Right lobe of liver (tissue), 6 donors: ENCODE data around the gene PACRG. TPM values are rescaled to one million over a fixed set of nuclear protein-coding genes. Genes with fewer than 3 reads are reported as not detected.

Source experiments
- ATAC-seq, 4 donors: fragments of 200-7000 bp; cut with Tn5 transposase; one replicate each; pipeline ENCODE4 v1.9.1; 2020; ENCODE audit warnings: mild to moderate bottlenecking in 4 of 4, moderate library complexity in 4 of 4
- DNase-seq, 3 donors: peaks; one replicate each; pipeline ENCODE4 v3.0.0-alpha.2; 2020
- H3K27ac ChIP-seq, 3 donors: fragments of 200-600 bp; one replicate each; pipeline ENCODE4 v1.8.0; 2022
- H3K27me3 ChIP-seq, 2 donors: fragments of 200-600 bp; one replicate each; pipeline ENCODE4 v1.8.0; 2022
- H3K36me3 ChIP-seq, 4 donors: fragments of 200-600 bp; sonication (generic) in 1 of 4; one replicate each; pipeline versions ENCODE4 v1.5.1 to v1.8.0; 2017 to 2022; ENCODE audit warnings: control low read depth in 1 of 4
- H3K4me1 ChIP-seq, 4 donors: fragments of 200-600 bp; sonication (generic) in 1 of 4; one replicate each; pipeline versions ENCODE4 v1.5.1 to v1.8.0; 2017 to 2022; ENCODE audit warnings: control low read depth in 1 of 4
- H3K4me3 ChIP-seq, 3 donors: fragments of 200-600 bp; one replicate each; pipeline ENCODE4 v1.8.0; 2022
- H3K9me3 ChIP-seq, 4 donors: fragments of 200-600 bp; sonication (generic) in 1 of 4; one replicate each; pipeline versions ENCODE4 v1.5.1 to v1.8.0; 2017 to 2022; ENCODE audit warnings: control low read depth in 1 of 4
- POLR2A ChIP-seq: fragments of 450-650 bp; IDR thresholded peaks from one replicate; pipeline ENCODE4 v1.6.1; 2017; ENCODE audit warnings: antibody characterized with exemption, mild to moderate bottlenecking
- WGBS: methylation state at CpG from one replicate; pipeline ENCODE4 v1.1.6; 2018; ENCODE audit warnings: low coverage, low lambda C conversion rate; ENCODE audit not compliant: insufficient coverage; ENCODE audit errors: missing lambda C conversion rate; 5-methylcytosine and 5-hydroxymethylcytosine counted together
- intact Hi-C, 2 donors: fragments of 100-400 bp; cut with DNase I; formaldehyde crosslinking; loops; one replicate each; pipeline versions ENCODE4 v1.11.2 to v1.14.1; 2022
- total RNA-seq, 6 experiments: library from RNA; depleted of rRNA in 2 of 6; stranded (reverse); fragments of >200 nt in 2 of 6; fragmentation: NEBNext Ultra II Directional in 3 of 6; extraction: Animal tissue kit (Norgen Biotek cat#: 25700) in 3 of 6; gene quantifications; one replicate each; pipeline versions ENCODE4 v1.1.0 to v1.2.4, GENCODE V29; 2016 to 2023
- TF ChIP-seq, protein P1 (sequence below), 4 donors: fragments of 200-600 bp in 3 of 4; fragments of 450-650 bp in 1 of 4; IDR thresholded peaks; one replicate each; pipeline versions ENCODE4 v1.5.1 to v1.8.0; 2016 to 2022; ENCODE audit warnings: antibody characterized with exemption in 4 of 4, mild to moderate bottlenecking in 2 of 4
- donor health status: DM: no; HTN: yes; CAD: no.
- donor health status: DM: no; HTN: no; CAD: no.
- donor health status: DM: no; HTN: no; CAD: no.
- donor health status: DM: no; HTN: yes; CAD: no.
- donor health status: DM: no; HTN: yes; CAD: no.

Gene PACRG
- total RNA-seq, 6 experiments from 2014 or later = 0.25 to 5.3 (median 2.7) TPM

DNA sequence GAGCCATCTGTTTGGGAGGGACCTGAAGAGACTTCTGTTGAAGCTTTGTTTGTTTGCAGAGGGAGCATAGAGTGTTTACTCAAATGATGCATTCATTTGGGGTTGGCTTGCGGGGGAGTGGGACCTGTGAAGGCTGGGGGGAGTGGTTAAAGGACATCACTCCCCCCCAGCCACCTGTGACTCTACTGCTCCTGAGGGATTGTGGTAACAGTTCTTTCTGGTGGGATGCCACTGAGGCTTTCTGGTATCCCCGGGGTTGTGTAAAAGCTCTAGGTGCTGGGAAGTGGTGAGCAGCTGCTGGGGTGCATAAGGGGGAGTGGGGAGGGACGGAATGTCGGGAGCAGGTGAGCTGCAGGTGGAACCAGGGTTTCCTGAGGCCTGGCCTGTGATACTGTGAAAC, 447.5 kb downstream of the PACRG start:
- no peak for DNase-seq
- intact Hi-C loops = loop anchor here in 1 of 2 donors (10.0 kb wide), 1 partner anchor 790 kb away; no protein-coding TSS in a partner anchor

DNA sequence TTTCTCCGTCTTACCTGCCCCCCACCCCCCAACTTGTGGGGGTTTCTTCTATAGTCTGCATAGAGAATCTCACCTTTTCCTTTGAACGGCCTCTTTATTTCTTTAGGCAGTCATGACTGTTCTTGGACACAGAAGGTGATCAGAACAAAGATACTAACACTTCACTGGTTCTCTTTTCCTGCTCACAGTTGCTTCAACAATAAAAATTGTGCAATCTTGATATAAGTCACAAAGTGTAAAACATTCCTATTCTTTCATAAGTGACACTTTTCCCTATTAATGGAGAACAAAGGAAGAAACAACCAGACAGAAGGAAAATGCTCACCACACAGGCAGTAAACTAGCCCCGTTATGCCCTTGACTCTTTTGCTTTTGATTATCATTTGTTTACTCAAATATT, 448.3 kb downstream of the PACRG start:
- ATAC-seq (no peak), DNase-seq (no peak)
- intact Hi-C loops = loop anchor here in 1 of 2 donors (10.0 kb wide), 1 partner anchor 789 kb away; no protein-coding TSS in a partner anchor
- no peaks in the 10 kb centered on the region for H3K36me3 ChIP-seq
- H3K4me1 ChIP-seq = no peaks in the 10 kb centered on the region
- no peak overlapping the region for H3K4me3 ChIP-seq
- 76% methylated on average over 3 of the region's 3 CpGs for WGBS
- no peak for TF ChIP-seq POLR2A
- TF ChIP-seq, protein P1, sequence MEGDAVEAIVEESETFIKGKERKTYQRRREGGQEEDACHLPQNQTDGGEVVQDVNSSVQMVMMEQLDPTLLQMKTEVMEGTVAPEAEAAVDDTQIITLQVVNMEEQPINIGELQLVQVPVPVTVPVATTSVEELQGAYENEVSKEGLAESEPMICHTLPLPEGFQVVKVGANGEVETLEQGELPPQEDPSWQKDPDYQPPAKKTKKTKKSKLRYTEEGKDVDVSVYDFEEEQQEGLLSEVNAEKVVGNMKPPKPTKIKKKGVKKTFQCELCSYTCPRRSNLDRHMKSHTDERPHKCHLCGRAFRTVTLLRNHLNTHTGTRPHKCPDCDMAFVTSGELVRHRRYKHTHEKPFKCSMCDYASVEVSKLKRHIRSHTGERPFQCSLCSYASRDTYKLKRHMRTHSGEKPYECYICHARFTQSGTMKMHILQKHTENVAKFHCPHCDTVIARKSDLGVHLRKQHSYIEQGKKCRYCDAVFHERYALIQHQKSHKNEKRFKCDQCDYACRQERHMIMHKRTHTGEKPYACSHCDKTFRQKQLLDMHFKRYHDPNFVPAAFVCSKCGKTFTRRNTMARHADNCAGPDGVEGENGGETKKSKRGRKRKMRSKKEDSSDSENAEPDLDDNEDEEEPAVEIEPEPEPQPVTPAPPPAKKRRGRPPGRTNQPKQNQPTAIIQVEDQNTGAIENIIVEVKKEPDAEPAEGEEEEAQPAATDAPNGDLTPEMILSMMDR (IDR thresholded peaks at IDR 0.05) = no peak
- H3K9me3 ChIP-seq = no peaks in the 10 kb centered on the region
- no peak overlapping the region for H3K27ac ChIP-seq
- H3K27me3 ChIP-seq = no peaks in the 10 kb centered on the region

More for the DNA sequence above, 447.5 kb downstream of the PACRG start:
- no peaks in the 10 kb centered on the region for H3K27me3 ChIP-seq
- H3K4me1 ChIP-seq = no peaks in the 10 kb centered on the region
- ATAC-seq = no peak
- no peaks in the 10 kb centered on the region for H3K36me3 ChIP-seq
- no peak overlapping the region for H3K27ac ChIP-seq
- no peak overlapping the region for H3K4me3 ChIP-seq
- TF ChIP-seq POLR2A = no peak
- TF ChIP-seq, protein P1 (IDR thresholded peaks at IDR 0.05) = no peak
- no peaks in the 10 kb centered on the region for H3K9me3 ChIP-seq
- 49% methylated on average over 4 of the region's 4 CpGs for WGBS

DNA sequence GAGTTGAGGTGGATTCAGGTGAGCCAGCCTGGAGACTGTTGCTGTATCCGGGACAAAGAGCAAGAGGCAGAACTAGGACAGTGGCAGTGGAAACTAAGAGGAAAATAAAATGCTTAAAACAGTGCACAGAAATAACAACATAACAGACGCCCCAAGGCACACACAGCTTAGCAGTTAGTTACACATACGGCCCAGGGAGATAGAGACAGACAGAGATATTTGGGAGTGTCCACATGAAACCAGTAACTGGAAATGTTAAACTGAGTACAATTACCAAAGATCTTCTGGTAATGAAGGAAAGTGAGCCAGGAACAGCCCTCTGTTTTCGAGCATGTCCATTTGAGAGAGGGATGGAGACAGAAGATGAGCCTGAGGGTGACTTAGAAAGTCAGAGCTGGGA, 449.2 kb downstream of the PACRG start:
- Histone ChIP-seq H3K27me3 (no peaks in the 10 kb centered on the region), H3K36me3 (no peaks in the 10 kb centered on the region), H3K9me3 (no peaks in the 10 kb centered on the region), H3K4me1 (peaks cover 0 to 6% (median 0%) of the 10 kb centered on the region in 4 donors), H3K27ac (no peak overlapping the region), H3K4me3 (no peak overlapping the region)
- intact Hi-C loops = loop anchor here in 1 of 2 donors (10.0 kb wide), 1 partner anchor 788 kb away; no protein-coding TSS in a partner anchor
- DNase-seq = no peak
- ATAC-seq = no peak
- TF ChIP-seq POLR2A = no peak
- TF ChIP-seq, protein P1 (IDR thresholded peaks at IDR 0.05) = no peak
- 65% methylated on average over 4 of the region's 4 CpGs for WGBS

DNA sequence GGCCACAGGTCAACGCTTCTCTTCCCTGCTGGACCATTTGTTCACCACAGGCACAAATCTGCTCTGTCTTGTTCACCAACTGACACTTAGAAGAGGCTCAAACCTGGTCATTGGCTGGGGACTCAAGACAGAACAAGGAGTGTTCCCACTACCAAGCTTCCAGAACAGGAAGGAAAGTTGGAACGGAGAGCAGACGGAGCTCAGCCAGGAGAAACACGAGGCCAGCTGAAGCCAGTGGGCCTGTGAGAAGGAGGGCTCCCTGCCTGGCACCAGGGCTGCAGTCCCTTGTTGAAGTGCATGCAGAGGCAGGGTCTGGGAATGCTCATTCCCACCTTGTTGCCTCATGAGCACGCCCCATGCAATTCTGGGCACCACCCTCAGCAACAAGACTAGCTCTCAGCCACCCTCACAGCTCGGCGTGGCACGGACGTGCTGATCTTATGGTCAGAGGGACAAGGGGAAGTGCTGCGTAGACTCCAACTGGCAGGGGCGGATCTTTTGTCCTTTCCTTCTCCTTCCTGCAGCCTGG, 450.2 kb downstream of the PACRG start:
- H3K27ac ChIP-seq = no peak overlapping the region
- H3K4me3 ChIP-seq = no peak overlapping the region
- no peak for DNase-seq
- ATAC-seq = no peak
- no peaks in the 10 kb centered on the region for H3K9me3 ChIP-seq
- H3K36me3 ChIP-seq = no peaks in the 10 kb centered on the region
- intact Hi-C loops = loop anchor here in 1 of 2 donors (10.0 kb wide), 1 partner anchor 787 kb away; no protein-coding TSS in a partner anchor
- TF ChIP-seq, protein P1 (IDR thresholded peaks at IDR 0.05) = no peak
- no peak for TF ChIP-seq POLR2A
- no peaks in the 10 kb centered on the region for H3K27me3 ChIP-seq
- WGBS = 100% methylated on average over 1 of the region's 11 CpGs
- H3K4me1 ChIP-seq = peaks cover 0 to 9% (median 0%) of the 10 kb centered on the region in 4 donors
